HG02642 (cell line): ENCODE data around the gene FLG2.
"Not testable (repeated sequence)": the region's sequence is repeated elsewhere in the genome, so short reads cannot be mapped to it uniquely, and the experiment has no call there.

Source experiments
- ATAC-seq: cut with Tn5 transposase; IDR thresholded peaks from one replicate; pipeline ENCODE4 v1.9.1; 2021; ENCODE audit warnings: mild to moderate bottlenecking; ENCODE audit not compliant: unreplicated experiment, poor library complexity

The FLG2 gene

GRCh38 chr1:152313970-152314369, 45.8 kb downstream of the FLG2 start:
- ATAC-seq, result no peak

GRCh38 chr1:152313319-152313801, 46.4 kb downstream of the FLG2 start:
- no peak for ATAC-seq

GRCh38 chr1:152312169-152312568, 47.6 kb downstream of the FLG2 start:
- ATAC-seq, result not testable (repeated sequence)

GRCh38 chr1:152309955-152310354, 49.9 kb downstream of the FLG2 start:
- ATAC-seq, result no peak

- not testable (repeated sequence) for ATAC-seq
These were observed 50.4 kb downstream of the FLG2 start for GRCh38 chr1:152309320-152309901.

GRCh38 chr1:152308758-152309157, 51.0 kb downstream of the FLG2 start:
- not testable (repeated sequence) for ATAC-seq

GRCh38 chr1:152307970-152308369, 51.8 kb downstream of the FLG2 start:
- not testable (repeated sequence) for ATAC-seq

- ATAC-seq, result not testable (repeated sequence)
These were observed 53.7 kb downstream of the FLG2 start for GRCh38 chr1:152306123-152306522.

- ATAC-seq, result not testable (repeated sequence)
These were observed 55.0 kb downstream of the FLG2 start for GRCh38 chr1:152304773-152305172.

- ATAC-seq, result not testable (repeated sequence)
These were observed 56.5 kb downstream of the FLG2 start for GRCh38 chr1:152303139-152303872.
